Measurements from ENCODE around the gene RALY. TPM values are rescaled to one million over a fixed set of nuclear protein-coding genes. Genes with fewer than 3 reads are reported as not detected.

The RALY gene
- total and polyA plus RNA-seq, 2 donors (not counting 3 experiments of a cell fraction or from before 2014, with no cell fraction given), result 142 to 146 TPM

- ChIA-PET POLR2A (no interaction called here), CTCF (interaction anchor here (0.8 to 1.5 kb wide), 2 partner anchors 11 to 14 kb away, joined by 3 to 5 read pairs; no protein-coding TSS in a partner anchor)
- no peak for DNase-seq (ENCODE audit: low read depth, low spot score)
- no peak for FAIRE-seq
- Histone ChIP-seq H4K20me1 (replicated peaks; ENCODE audit: control insufficient read depth, extremely low read depth, insufficient read depth, low read length) (peaks cover 18% of the 10 kb centered on the region), H3K27me3 (ENCODE audit: control insufficient read depth in 2 of 2, insufficient read depth in 2 of 2, low read length in 2 of 2) (no peaks in the 10 kb centered on the region), H3K79me2 (ENCODE audit: control insufficient read depth, insufficient read depth, low read length) (peaks cover 79% of the 10 kb centered on the region), H3K9me3 (replicated peaks; ENCODE audit: control insufficient read depth, insufficient read depth, low read length) (no peaks in the 10 kb centered on the region), H3K9me1 (replicated peaks; ENCODE audit: control insufficient read depth, extremely low read depth, insufficient read depth, low read length) (no peaks in the 10 kb centered on the region), H3K4me2 (ENCODE audit: insufficient read depth, low read length) (no peak overlapping the region), H3K4me3 (replicated peaks in 1 of 3; ENCODE audit: insufficient read depth in 1 of 3, low read depth in 1 of 3, low read length in 3 of 3) (no peak overlapping the region), H3K4me1 (ENCODE audit: control insufficient read depth, extremely low read depth, insufficient read depth, low read length) (peaks cover 4% of the 10 kb centered on the region), H3K27ac (ENCODE audit: insufficient read depth, low read depth, low read length) (no peak overlapping the region), H2AFZ (ENCODE audit: low read depth, low read length) (no peak overlapping the region), H3K9ac (replicated peaks; ENCODE audit: extremely low read depth, insufficient read depth, low read length) (no peak overlapping the region), H3K36me3 (ENCODE audit: control insufficient read depth in 2 of 2, extremely low read depth in 1 of 2, insufficient read depth in 2 of 2, low read length in 2 of 2) (no peaks in the 10 kb centered on the region)
- BruUV-seq (replicated peaks), result no TSS peak
- TF ChIP-seq POLR2AphosphoS5 (IDR thresholded peaks at IDR 0.05; ENCODE audit: insufficient read depth, low read depth, low read length) (no peak), MAX (IDR thresholded peaks at IDR 0.05; ENCODE audit: insufficient read depth, insufficient read length) (no peak), FOS (IDR thresholded peaks at IDR 0.05; ENCODE audit: borderline replicate concordance, insufficient read depth, low read length) (no peak), MYC (IDR thresholded peaks at IDR 0.05; ENCODE audit: low read depth, low read length) (no peak), EZH2 (IDR thresholded peaks at IDR 0.05; ENCODE audit: borderline replicate concordance, low read depth, low read length, severe bottlenecking) (no peak), CTCF (IDR thresholded peaks at IDR 0.05; ENCODE audit: extremely low read depth in 1 of 2, insufficient read depth in 1 of 2, low read depth in 1 of 2, low read length in 2 of 2) (no peak), GATA2 (IDR thresholded peaks at IDR 0.05; ENCODE audit: insufficient read depth, insufficient read length, low read depth, low read length) (no peak), JUN (IDR thresholded peaks at IDR 0.05; ENCODE audit: borderline replicate concordance, insufficient read depth, insufficient read length, low read depth) (no peak), POLR2A (IDR thresholded peaks at IDR 0.05; ENCODE audit: low read depth, low read length) (no peak)
- intact Hi-C loops (cut with micrococcal nuclease) (no loop called here), dilution Hi-C loops (cut with MboI; ENCODE audit: extremely low pct_ligation_motif_present, low sequenced_read_pairs) (no loop called here)
Observed at GRCh38 chr20:34040300-34040995, 46.7 kb downstream of the RALY start.

Data from endothelial cell of umbilical vein (primary cell).